Testis (tissue), 2 donors: Measurements from ENCODE around the gene ALX3.

ENCODE experiments used
- CTCF ChIP-seq, 3 experiments: fragments of 450-650 bp in 2 of 3; fragments of 200-600 bp in 1 of 3; sonication (generic) in 1 of 3; IDR thresholded peaks; one replicate each; pipeline ENCODE4 v1.5.1; 2016 to 2019; ENCODE audit warnings: antibody characterized with exemption in 3 of 3, mild to moderate bottlenecking in 2 of 3, moderate library complexity in 1 of 3
- POLR2A ChIP-seq: fragments of 450-650 bp; IDR thresholded peaks from one replicate; pipeline ENCODE4 v1.6.1; 2017; ENCODE audit warnings: antibody characterized with exemption, mild to moderate bottlenecking, moderate library complexity

DNA sequence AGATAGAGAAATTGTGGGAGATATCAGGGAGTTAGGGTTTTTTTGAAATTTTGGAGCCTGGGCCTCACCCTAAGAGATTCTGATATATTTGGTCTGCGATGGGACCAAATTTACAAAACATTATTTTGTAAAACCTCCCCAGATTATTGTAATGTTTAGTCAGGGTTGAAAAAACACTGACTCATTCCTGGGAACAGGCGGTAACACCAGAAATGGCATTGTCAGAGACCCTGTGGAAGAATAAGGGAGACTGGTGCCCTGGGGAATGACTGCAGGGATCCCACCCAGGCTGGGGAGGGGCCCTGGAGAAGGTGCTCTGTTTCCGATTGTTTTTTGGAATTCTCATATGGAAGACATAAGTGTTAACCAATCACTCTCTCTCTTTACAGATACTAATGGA is 49.2 kb downstream of the ALX3 start:
- TF ChIP-seq CTCF (IDR thresholded peaks at IDR 0.05) (no peak), POLR2A (no peak)
